GM21447 (cell line): ENCODE data around the gene HES4.
"Not testable (repeated sequence)": the region's sequence is repeated elsewhere in the genome, so short reads cannot be mapped to it uniquely, and the experiment has no call there.

Experiments
- ATAC-seq: cut with Tn5 transposase; IDR thresholded peaks from one replicate; pipeline ENCODE4 v1.9.1; 2021; ENCODE audit not compliant: unreplicated experiment

The HES4 gene

DNA sequence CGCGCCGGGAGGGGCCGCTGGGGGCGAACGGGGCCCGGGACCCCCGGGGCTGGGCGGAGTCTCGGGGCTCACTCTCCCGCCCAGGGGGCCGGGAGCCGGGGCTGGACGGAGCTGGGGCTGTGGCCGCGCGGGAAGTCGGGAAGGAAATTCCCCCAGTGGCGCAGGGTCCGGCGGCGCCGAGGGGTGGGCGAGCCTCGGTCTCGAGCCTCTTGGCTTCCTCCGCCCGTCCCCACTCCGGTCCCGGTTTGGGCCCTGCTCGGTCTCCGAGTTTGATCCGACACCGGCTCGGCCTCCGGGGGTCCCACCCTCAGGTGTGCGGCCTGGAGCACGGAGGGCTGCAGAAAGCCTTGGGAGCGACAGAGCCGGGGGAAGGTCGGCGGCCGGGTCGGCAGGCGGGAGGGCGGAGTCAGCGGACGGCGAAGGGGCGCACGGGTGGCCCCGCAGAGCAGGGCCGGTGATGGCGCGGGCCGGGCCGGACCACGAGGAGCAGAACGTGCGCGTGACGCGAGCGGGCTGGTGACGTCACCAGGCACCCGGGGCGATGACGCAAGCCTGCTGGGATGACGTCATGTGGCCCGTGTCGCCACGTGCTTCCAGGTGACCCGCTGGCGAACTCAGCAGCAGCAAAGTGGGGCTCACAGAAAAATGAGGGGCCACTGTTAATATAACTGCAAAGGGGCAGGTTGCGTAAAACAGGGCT is 610 bp upstream of the HES4 start:
- ATAC-seq: peak; percentile 8

DNA sequence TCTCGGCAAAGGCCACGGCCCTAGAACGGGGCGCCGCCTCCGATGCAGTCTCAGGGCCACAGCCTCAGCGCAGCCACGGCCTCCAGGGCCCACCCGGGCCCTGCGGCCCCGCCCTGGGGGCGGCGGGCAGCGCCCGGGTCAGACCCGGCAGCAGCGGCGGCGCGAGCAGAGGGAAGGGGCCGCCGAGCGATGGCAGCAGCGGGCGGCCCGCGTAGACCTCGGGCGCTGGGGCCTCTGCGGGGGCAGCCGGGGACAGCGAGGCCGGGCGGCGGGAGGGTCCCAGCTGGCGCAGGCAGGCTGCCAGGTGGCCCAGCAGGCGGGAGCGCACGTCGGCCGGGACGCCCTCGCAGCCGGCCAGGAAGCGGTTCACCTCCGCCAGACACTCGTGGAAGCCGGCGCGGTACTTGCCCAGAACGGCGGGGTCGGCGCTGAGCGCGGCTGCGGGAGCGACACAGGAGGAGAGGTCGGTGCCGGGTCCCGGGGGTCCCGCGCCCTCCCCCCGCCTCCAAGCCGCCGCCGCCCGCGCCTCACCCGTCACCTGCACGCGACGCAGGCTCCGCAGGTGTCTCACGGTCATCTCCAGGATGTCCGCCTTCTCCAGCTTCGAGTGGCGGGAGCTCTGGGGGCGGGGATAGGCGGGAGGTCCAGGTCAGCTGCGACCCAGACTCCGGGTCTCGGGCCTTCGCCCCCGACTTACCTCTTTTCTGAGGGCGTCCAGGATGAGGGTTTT is 737 bp downstream of the HES4 start:
- ATAC-seq: no peak

DNA sequence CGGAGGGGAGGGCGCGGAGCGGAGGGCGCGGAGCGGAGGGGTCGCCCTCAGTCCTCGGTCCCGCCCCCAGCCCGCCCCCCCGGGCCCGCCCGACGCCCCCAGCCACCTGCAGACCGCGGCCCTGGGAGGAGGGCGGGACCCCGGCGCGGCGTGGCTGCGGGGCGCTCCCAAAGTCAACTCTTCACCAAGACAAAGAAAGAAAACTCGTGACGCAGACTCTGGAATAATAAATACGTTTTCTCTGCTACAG is 1.2 kb downstream of the HES4 start:
- ATAC-seq: no peak

DNA sequence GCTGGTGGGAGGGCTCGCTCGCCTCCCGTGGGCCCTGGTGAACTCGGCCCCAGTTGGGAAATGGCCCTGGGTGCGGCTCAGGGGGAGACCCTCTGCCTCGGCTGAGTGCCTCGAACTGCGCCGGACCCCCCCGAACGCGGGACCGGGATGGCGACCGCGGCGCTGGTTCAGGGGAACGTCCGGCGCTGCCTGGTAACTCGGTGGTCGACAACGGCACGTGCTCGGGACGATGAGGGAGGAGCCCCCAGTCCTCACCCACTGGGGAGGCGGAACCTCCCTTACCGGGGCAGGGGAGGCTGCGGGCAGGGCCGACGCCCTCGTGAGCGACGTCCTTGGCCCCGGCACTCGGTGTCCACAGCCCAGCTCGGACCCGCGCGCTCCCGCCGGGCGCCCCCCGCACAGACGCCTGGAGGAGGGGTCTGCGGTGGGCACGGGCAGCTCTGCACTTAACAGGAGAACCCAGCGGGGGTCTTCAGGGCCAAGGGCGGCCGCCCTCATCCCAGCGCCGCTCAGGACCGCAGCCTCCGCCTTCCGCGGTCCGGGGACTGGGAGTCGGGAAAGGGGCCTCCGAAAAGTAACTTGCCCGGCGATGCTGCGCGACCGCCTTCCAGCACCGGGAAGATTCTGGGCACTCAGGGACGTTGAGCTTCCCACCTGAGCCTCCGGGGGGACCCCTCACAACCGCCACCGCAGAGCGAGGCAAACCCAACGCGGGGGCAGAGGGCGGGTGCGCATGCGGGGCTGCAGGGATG is 1.7 kb downstream of the HES4 start:
- no peak for ATAC-seq

DNA sequence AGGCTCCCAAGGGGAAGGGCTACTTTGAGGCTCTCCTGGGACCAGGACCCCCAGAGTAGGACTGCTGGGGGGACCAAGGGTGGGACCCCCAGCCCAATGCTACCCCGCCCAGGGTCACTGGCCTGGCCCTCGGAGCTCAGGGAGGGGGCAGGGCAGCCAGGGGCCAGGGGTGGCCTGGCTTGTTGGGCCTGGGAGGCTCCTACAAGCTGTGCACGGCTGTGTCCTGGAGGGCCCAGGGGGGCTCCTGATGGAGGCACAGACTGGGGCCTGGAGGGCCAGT is 2.2 kb downstream of the HES4 start:
- no peak for ATAC-seq

DNA sequence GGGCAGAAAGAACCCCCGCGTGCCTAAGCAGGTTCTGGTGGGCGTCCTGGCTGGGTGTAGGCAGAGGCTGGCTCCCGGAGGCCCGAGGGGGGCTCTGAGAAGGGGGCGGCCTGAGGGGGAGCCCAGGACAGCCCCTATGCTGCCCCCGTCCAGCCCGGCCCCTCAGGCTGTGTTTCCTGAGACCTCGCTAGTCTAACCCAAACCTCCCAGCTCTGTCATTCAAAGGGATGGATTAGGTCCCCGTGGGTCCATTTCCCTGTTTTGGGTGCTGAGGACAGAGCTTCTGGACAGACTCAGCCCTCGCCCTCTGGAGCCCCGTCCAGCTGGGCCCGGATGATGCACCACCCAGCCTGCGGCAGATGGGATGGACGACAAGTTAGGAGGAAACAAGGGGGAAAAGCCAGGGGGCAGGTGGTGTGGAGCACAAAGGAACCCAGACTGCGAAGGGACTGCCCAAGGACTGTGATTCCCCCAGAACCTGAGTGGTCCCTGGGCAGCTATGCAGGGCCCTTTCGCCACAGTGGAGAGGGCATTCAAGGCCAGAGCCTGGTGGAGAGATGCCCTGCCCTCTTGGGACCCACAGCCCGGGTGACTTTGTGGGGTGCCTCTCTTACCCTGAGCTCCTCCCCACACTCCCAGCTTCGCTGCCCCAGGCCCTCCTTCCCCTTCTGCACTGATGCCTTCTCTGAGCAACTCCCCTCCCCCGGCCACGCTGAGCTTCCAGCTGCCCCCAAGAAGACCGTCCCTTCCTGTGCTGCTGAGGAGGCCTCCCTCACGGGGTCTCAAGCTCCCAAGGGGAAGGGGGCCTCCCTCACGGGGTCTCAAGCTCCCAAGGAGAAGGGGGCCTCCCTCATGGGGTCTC is 2.8 kb downstream of the HES4 start:
- ATAC-seq: no peak

DNA sequence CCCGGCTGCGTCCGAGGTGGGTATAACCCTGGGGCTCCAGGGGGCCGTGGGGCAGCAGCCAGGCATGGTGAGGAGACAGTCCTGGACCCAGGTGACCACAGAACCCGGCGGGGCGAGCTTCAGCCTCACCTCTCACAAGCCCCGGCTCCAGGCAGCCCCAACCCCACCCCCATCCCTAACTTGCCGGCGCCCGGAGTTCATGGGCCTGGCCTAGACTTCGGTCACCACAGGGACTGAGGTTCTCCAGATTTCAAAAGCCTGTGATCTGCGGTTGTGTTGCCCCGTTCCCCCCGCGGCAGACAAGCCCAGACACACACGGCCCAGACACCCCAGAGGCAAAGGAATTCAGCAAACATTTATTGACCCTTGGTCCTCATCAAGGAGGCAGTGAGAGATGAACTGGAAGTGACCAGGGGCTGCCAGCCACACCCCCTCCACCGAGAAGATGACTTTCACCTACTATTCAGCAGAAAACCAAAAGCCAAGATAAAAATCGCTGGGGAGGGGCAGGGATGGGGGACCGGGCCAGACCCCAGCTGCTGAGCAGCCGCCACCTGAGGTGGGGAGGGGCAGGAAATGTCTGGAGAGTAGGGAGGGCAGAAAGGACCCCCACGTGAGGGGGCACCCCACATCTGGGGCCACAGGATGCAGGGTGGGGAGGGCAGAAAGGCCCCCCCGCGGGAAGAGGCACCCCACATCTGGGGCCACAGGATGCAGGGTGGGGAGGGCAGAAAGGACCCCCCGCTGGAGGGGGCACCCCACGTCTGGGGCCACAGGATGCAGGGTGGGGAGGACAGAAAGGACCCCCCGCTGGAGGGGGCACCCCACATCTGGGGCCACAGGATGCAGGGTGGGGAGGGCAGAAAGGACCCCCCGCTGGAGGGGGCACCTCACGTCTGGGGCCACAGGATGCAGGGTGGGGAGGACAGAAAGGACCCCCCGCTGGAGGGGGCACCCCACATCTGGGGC is 3.9 kb downstream of the HES4 start:
- no peak for ATAC-seq

DNA sequence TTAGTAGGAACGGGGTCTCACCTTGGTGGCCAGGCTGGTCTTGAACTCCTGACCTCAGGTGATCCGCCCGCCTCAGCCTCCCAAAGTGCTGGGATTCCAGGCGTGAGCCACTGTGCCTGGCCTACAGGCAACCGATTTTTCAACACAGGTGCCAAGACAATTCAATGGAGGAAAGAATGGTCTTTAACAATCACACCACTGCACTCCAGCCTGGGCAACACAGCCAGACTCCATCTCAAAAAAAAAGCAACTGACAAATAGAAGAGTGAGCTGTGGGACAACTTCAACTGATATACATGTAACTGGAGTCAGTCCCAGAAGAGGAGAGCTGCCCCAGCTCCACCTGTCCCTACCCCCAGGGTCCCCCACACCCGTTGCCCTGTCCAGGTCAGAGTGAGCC is 5.4 kb downstream of the HES4 start:
- ATAC-seq: not testable (repeated sequence)

DNA sequence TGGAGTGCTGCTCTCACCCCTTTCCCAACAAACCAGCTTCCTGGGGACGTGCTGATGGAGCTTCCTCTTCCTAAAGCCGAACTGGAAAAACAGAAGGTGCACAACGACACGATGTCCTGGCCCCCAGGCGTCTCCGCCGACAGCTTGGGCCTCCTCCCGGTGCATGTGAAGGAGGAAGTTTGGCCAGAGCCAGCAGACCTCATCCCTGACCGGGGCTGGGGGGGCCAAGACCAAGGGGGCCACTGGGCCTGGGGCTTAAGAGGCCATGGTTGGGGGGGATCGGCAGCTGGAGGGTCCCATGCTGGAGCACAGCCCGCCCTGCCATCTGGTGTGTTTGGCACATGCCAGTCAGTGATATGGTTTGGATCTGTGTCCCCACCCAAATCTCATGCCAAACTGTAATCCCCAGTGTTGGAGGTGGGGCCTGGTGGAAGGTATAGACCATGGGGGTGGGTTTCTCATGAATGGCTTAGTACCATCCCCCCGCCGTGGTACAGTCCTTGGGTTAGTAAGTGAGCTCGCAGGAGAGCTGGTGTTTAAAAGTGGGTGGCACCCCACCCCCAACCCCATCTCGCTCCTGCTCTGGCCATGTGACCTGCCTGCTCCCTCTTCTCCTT is 6.4 kb downstream of the HES4 start:
- ATAC-seq: no peak

DNA sequence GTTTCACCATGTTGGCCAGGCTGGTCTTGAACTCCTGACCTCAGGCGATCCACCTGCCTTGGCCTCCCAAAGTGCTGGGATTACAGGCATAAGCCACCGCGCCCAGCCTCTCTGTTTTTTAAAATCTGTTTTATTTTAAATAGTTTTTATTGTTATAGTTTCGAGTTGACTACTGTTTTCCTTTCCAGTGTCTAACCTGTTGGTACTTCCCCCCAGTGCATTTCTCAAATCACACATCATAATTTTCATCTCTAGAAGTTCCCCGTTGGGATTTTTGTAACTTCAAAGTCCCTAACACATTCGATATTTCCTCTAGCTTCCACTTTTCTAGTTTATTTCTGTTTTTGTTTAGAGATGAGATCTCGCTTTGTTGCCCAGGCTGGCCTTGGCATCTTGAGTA is 7.5 kb downstream of the HES4 start:
- ATAC-seq: no peak

DNA sequence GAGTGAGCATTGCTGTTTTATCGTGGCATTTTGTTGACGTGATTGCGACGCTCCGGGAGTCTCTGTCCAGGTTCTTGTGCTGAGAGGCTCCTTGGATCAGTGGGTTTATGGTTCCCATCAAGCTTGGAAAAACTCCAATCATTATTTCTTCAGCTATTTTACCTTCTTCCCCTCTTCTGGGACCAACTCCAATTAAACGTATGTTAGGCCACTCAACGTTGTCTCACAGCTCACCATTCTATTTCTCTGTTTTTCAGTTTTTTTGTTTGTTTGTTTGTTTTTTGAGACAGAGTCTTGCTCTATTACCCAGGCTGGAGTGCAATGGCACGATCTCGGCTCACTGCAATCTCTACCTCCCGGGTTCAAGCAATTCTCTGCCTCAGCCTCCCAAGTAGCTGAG is 8.0 kb downstream of the HES4 start:
- ATAC-seq: no peak

DNA sequence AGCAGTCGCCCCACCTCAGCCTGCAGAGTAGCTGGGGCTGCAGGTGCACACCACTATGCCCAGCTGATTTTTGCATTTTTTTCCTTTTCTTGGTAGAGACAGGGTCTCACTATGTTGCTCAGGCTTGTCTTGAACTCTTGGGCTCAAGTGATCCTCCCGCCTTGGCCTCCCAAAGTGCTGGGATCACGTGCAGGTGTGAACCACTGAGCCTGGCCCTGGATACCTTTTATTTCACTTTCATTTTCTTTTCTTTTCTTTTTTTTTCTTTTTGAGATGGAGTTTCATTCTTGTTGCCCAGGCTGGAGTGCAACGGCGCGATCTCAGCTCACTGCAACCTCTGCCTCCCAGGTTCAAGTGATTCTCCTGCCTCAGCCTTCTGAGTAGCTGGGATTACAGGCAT is 8.6 kb downstream of the HES4 start:
- ATAC-seq: not testable (repeated sequence)

DNA sequence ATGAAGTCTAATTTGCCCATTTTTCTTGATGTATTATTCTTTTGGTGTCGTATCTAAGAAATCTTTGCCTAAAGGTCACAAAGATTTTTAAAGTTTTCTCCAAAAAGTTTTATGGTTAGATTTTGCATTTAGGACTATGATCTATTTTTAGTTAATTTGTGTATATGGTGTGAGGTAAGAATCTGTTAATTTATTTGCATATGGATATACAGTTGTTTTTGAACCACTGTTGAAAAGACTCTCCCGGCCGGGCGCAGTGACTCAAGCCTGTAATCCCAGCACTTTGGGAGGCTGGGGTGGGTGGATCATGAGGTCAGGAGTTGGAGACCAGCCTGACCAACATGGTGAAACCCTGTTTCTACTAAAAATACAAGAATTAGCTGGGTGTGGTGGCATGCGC is 11.8 kb downstream of the HES4 start:
- ATAC-seq: not testable (repeated sequence)

DNA sequence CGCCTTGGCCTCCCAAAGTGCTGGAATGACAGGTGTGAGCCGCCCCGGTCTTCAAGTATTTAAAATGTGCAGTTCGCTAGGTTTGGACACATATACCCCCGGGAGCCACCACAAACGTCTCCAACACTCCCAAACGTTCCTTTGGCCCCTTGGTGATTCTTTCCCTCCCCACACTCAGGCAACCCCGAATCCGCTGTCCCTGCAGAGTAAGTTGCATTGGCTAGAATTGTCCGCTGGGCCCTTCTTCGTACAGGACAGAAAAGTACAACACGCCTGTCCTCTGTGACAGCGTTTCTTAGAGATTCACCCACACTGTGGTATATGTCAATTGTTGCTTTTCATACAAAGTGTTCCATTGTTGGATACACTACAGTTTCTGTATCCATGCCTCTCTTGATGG is 14.8 kb downstream of the HES4 start:
- no peak for ATAC-seq

DNA sequence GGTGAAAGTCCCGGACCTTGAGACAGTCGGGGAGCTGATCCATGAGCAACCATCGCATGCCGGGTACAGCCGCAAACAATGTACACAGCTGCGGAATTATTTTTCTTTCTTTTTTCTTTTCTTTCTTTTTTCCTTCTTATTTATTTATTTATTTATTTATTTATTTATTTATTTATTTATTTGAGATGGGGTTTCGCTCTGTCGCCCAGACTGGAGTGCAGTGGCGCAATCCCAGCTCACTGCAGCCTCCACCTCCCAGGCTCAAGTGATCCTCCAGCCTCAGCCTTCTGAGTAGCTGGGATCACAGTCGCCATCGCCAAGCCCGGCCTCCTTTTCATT is 15.5 kb downstream of the HES4 start:
- no peak for ATAC-seq

DNA sequence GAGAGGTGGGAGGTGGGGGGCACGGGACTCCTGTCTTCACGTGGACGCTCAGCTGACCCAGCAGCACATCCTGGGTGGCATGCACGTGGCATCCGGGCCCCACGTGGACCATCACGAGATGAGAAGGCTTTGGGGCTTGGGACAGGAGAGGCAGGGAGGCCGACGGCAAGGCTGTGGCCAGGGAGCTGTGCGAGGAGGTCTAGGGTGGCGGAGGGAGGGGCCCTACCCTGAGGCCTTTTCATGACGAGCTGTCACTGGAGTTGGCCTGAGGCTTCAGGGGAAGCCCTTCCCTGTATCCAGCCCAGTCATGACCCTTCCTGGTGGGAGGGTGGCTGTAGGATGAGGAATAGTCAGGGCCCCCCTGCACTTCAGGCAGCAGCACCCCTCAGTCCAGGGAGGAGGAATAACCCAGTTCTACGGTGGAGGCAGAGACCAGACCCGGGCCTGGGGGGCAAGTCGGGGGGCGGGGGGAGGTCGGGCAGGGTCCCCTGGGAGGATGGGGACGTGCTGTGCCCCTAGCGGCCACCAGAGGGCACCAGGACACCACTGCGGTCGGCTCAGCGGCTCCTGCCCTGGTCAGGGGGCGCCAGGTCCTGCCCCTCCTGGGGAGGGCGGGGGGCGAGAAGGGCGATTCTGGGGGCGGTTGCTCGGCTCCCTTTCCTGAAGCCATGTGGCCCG is 16.0 kb downstream of the HES4 start:
- no peak for ATAC-seq

DNA sequence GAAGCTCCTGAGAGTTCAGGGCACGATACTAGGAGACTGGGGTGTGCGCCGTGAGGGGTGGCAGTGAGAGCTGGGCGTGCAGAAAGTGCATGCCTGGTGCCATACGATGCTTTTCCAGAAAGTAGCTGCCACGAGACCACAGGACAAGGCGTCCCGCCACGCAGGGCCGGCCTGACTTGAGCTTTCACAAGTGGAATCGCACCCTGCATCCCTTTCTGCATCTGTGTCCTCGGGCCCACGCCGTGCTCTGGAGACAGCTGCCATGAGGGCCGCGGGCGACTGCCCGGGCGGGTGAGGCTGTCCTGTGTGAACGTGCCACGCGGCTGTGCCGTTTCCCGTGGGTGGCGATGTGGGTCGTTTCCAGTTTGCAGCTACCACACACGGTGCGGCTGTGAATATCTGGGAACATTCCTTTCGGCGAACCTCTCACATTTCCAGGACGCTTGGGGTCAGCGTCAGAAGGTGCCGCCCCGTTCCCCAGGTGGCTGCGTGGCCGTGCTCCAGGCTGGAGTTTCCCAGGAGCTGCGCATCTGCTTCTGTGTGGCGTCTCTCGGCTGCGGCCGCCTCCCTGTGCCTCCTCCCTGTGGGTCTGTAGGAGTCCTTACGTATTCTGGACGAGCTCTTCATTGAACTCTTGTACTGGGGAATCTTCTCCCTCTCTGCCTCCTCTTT is 17.0 kb downstream of the HES4 start:
- ATAC-seq: no peak

DNA sequence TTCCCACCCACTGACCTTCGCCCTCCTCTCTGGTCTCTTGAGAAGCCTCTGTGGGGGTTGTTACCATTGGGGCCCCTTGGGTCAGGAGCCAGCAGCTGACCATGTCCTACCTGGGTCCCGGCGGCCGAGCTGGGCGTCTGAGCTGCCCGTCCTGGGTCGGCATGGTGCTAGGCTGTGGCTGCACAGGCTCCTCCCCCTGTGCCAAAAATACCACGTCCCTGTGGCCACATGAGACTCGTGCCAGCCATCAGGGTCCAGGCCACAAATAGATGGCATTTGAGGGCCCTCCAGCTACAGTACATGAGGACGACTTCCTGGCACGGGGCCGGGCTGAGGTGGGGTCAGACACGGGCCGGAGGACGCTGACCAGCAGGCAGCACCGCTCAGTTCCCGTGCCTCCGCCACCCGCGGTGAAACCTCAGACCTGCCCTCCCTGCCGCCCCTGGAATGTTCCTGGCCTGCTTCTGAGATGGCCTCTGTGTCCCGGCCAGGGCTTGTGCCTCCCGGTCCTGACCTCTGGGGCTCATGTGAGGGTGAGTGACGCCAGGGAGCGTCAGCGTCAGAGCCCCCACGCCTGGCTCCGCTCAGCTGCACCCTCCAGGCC is 17.8 kb downstream of the HES4 start, which contains the start of gene PERM1:
Gene PERM1, minus strand, starts transcription at position 139 of the 604 bp plus-strand sequence. CDS start 1,064 bp downstream, outside the sequence.
- ATAC-seq: no peak
